ENCODE measurements around the gene LDLRAD4.

DNA sequence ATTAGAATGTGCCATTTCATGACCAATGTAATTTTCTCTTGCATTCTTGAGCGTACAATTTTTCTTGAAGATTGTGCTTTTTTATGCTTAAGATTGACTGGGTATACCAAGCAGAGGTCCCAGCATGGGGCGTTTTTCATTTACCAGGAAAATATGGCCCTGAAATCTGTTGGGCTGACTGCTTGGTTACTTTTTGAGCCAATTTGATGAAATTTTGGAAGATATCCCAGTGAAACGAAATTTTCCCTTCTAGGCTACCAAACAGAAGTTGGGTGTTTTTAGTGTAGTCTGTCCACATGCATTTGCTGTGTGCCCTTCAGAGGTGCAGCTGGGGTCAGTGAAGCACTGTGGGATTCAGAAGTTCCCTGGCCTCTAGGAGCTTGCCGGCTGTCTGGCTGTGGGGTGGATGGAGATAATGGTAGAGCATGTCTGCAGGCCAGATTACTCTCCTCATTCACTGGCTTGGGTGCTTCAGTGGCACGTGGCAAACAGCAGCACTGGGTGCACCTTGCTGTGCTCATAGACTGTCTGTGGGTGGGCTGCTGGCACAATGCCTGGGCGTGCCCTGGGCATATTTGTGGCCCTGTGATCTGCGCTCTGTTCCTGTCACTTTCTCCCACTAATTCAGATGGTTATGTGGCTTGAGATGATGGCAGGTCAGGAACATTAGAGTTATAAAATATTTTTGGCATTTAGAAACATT, 73.3 kb downstream of the LDLRAD4 start:
- TF ChIP-seq, protein P1, sequence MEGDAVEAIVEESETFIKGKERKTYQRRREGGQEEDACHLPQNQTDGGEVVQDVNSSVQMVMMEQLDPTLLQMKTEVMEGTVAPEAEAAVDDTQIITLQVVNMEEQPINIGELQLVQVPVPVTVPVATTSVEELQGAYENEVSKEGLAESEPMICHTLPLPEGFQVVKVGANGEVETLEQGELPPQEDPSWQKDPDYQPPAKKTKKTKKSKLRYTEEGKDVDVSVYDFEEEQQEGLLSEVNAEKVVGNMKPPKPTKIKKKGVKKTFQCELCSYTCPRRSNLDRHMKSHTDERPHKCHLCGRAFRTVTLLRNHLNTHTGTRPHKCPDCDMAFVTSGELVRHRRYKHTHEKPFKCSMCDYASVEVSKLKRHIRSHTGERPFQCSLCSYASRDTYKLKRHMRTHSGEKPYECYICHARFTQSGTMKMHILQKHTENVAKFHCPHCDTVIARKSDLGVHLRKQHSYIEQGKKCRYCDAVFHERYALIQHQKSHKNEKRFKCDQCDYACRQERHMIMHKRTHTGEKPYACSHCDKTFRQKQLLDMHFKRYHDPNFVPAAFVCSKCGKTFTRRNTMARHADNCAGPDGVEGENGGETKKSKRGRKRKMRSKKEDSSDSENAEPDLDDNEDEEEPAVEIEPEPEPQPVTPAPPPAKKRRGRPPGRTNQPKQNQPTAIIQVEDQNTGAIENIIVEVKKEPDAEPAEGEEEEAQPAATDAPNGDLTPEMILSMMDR (IDR thresholded peaks at IDR 0.05), result no peak
- no peak for TF ChIP-seq POLR2A (IDR thresholded peaks at IDR 0.05)

Measured in tibial nerve (tissue), 3 donors.